Measurements from ENCODE around the gene KRTAP10-1.

The KRTAP10-1 gene

DNA sequence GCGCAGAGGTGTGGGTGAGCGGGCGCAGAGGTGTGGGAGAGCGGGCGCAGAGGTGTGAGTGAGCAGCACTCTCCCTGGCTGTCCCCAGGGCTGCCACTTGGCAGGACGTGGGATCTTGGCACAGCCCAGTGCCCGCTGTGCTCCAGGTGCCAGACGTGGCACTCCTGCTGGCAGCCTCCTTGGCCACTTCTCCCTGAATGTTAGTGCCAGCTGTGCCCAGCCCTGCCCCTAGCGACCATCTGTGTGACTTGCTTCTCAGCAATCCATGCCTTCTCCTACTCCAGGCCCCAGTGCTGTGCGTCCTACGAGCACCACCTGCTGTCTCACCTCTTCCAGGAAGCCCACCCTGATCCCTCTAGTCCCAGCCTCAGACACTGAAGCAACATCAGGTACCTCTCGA lies 30.5 kb downstream of the KRTAP10-1 start:
- H3K4me3 ChIP-seq (ENCODE audit: low read depth, low read length) = no peak overlapping the region
- peak; percentile 18 for DNase-seq (ENCODE audit: low read depth)
- TF ChIP-seq, protein P1, sequence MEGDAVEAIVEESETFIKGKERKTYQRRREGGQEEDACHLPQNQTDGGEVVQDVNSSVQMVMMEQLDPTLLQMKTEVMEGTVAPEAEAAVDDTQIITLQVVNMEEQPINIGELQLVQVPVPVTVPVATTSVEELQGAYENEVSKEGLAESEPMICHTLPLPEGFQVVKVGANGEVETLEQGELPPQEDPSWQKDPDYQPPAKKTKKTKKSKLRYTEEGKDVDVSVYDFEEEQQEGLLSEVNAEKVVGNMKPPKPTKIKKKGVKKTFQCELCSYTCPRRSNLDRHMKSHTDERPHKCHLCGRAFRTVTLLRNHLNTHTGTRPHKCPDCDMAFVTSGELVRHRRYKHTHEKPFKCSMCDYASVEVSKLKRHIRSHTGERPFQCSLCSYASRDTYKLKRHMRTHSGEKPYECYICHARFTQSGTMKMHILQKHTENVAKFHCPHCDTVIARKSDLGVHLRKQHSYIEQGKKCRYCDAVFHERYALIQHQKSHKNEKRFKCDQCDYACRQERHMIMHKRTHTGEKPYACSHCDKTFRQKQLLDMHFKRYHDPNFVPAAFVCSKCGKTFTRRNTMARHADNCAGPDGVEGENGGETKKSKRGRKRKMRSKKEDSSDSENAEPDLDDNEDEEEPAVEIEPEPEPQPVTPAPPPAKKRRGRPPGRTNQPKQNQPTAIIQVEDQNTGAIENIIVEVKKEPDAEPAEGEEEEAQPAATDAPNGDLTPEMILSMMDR (IDR thresholded peaks at IDR 0.05; ENCODE audit: insufficient read depth, low read depth, low read length, missing control alignments) = peak; percentile 40

DNA sequence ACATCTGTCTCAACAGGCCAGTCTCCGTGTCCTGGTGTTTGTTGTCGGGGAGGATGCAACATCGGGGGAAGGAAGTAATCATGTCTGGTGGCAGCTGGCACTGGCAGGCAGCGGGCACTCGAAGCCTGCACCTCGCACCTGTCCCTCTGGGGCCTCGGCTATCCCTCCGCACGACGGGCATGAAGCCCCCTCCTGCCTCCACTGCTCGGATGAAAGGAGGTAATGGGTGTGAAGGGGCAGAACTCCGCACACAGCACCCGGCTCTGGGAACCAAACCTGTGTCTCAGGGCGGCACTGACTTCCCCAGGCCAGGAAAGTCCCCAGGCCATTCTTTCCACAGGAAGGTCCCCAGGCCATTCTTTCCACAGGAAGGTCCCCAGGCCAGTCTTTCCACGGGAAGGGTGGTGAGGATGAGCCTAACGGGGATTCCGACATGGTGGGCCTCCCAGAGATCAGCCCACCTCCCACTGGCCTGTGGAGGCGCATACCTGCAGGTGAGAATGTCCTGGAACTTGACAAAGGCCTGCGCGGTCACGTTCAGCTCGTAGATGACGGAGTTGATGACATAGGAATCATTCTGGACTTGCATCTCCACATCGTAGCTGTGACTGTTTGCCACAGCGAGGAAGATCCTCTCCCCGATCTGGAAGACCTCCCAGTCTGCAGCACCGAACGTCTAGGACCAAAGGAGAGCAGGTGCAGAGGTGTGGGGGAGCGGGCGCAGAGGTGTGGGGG lies 31.1 kb downstream of the KRTAP10-1 start:
- no peak for DNase-seq (ENCODE audit: low read depth)
- H3K4me3 ChIP-seq (ENCODE audit: low read depth, low read length) = no peak overlapping the region
- TF ChIP-seq, protein P1 (IDR thresholded peaks at IDR 0.05; ENCODE audit: insufficient read depth, low read depth, low read length, missing control alignments) = no peak

DNA sequence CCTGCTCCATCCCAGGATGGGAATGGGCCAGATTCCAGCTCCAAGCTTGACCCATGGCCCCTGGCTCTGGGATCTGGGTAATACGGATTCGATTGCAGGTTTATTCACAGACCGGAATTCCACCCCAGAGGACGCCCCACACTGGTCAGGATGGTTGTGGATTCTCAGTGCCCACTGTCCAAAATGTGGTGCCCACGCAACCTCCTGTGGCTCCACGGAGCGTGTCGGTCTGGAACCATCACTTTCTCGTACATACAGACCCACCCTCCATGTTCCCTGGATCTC lies 31.6 kb downstream of the KRTAP10-1 start:
- no peak overlapping the region for H3K4me3 ChIP-seq (ENCODE audit: low read depth, low read length)
- no peak for DNase-seq (ENCODE audit: low read depth)
- TF ChIP-seq, protein P1 (IDR thresholded peaks at IDR 0.05; ENCODE audit: insufficient read depth, low read depth, low read length, missing control alignments) = no peak

DNA sequence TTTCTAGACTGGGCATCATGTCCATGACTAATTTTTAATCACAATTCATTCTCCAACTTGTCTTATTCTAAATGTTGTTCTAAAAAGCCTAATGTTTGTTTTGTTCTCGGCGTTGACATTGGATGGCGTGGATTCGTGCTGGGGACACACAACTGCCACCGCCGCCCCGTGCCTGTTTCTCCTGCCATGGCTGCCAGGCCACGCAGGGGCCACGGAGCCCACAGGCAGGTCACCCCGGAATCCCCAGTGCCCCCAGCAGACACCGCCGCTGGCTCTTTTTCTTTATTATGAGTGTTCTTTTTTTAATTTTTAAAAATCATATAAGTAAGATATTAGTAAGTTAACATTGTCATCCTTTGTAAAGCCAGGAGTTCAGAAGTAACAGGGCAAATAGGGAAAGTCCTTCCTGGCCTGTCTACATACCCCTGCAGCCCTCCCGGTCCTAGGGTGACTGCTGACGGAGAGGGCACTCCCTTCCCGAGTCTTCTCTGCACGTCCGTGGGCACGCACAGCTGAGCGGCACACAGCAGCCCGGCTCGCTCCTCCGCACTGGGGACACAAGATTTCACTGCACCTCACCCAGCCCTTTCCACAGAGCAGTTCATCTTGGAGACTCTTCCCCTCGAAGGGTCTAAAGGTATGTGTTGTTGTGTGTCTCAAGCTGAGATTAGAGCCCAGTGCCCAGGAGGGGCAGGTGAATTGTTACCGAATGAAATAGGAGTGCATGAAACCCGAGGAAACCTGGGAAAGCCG lies 32.1 kb downstream of the KRTAP10-1 start:
- DNase-seq (ENCODE audit: low read depth) = no peak

DNA sequence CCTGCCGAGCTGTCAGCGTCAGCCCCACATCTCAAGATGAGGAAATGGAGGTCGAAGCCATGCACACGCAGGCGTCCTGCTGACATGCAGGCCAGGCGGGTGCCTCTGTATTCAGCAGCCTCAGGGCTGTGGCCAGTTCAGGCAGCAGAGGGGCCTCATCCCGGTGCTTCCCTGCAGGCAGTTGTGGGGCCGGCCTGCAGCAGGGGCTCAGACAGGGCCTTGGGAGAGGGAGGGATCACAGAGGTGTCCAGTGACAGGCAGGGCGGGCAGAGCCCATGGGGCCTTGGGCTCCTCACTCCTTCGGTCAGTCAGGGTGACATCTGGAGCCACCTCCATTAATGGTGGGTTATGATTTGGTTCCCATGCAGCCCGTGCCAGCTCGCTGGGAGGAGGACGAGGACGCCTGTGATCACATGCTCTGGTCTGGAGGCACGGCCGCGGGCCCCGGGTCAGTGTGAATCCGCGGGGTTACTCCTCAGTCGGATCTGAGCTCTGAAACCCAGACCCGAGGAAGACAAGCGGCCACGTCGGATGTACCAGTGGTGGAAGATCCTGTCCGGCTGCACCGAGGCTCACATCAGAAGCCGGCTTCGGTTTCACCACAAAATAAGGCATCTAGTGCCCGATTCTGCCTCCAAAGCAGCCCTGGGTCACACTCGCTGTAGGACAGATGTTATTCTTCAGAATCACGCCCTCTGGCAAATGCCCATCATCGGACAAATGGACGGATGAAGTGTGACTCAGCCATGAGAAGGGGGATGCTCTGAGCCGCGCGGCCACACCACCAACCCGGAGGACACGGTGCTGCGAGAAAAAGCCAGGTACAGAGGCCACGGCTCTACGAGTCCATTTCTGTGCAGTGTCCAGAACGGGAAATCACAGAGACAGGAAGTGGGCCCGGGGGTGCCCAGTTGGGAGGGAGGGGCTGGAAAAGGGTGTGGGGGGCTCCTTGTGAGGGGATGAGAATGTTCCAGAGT lies 33.4 kb downstream of the KRTAP10-1 start:
- TF ChIP-seq, protein P1 (IDR thresholded peaks at IDR 0.05; ENCODE audit: insufficient read depth, low read depth, low read length, missing control alignments) = no peak
- no peak for DNase-seq (ENCODE audit: low read depth)
- H3K4me3 ChIP-seq (ENCODE audit: low read depth, low read length) = no peak overlapping the region

More for the DNA sequence above, 32.1 kb downstream of the KRTAP10-1 start:
- H3K4me3 ChIP-seq (ENCODE audit: low read depth, low read length) = no peak overlapping the region
- TF ChIP-seq, protein P1 (IDR thresholded peaks at IDR 0.05; ENCODE audit: insufficient read depth, low read depth, low read length, missing control alignments) = no peak

DNA sequence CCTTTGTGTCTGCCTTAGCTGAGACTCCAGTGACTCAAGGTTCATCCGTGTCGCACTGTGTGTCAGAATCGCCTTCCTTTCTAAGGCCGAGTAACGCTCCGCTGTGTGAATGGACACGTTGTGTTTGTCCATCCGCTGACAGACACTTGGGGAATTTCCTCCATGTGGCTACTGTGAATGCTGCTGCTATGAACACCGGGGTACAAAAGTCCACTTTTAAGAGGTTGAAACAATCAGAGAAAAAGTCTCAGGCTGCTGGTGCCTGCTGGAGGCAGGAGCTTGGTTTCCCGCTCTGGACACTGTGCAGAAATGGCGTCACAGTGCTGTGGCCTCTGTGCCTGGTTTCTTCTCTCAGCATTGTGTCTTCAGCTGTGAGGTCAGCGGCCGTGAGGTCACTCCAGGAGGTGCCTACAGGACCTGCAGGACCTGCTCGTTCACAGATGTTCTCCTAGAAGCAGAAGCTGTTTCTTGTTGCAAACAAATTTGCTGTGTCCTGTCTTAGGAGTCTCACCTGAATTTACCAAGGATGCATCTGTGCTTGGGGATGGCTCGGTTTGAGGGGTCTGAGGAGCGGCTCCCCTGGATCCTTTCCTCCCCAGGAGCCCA lies 34.2 kb downstream of the KRTAP10-1 start:
- DNase-seq (ENCODE audit: low read depth) = no peak
- no peak overlapping the region for H3K4me3 ChIP-seq (ENCODE audit: low read depth, low read length)
- TF ChIP-seq, protein P1 (IDR thresholded peaks at IDR 0.05; ENCODE audit: insufficient read depth, low read depth, low read length, missing control alignments) = no peak

All from GM12865 (cell line).